HEK293 (cell line): ENCODE measurements around the gene CFAP73.

Experiments used
- CTCF ChIP-seq: fragments of 450-650 bp; formaldehyde crosslinking; IDR thresholded peaks from 2 replicates; pipeline ENCODE4 v1.5.1; 2016; ENCODE audit warnings: missing biosample characterization, missing genetic modification characterization
- GLI4 ChIP-seq: fragments of 450-650 bp; formaldehyde crosslinking; IDR thresholded peaks from 2 replicates; pipeline ENCODE4 v1.5.1; 2016; ENCODE audit warnings: missing biosample characterization, missing genetic modification characterization
- TF ChIP-seq, protein P1 (sequence below): fragments of 450-650 bp; formaldehyde crosslinking; IDR thresholded peaks from 2 replicates; pipeline ENCODE4 v1.5.1; 2016; ENCODE audit warnings: missing biosample characterization, missing genetic modification characterization

- TF ChIP-seq, protein P1, sequence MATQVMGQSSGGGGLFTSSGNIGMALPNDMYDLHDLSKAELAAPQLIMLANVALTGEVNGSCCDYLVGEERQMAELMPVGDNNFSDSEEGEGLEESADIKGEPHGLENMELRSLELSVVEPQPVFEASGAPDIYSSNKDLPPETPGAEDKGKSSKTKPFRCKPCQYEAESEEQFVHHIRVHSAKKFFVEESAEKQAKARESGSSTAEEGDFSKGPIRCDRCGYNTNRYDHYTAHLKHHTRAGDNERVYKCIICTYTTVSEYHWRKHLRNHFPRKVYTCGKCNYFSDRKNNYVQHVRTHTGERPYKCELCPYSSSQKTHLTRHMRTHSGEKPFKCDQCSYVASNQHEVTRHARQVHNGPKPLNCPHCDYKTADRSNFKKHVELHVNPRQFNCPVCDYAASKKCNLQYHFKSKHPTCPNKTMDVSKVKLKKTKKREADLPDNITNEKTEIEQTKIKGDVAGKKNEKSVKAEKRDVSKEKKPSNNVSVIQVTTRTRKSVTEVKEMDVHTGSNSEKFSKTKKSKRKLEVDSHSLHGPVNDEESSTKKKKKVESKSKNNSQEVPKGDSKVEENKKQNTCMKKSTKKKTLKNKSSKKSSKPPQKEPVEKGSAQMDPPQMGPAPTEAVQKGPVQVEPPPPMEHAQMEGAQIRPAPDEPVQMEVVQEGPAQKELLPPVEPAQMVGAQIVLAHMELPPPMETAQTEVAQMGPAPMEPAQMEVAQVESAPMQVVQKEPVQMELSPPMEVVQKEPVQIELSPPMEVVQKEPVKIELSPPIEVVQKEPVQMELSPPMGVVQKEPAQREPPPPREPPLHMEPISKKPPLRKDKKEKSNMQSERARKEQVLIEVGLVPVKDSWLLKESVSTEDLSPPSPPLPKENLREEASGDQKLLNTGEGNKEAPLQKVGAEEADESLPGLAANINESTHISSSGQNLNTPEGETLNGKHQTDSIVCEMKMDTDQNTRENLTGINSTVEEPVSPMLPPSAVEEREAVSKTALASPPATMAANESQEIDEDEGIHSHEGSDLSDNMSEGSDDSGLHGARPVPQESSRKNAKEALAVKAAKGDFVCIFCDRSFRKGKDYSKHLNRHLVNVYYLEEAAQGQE (tag by site-specific recombination): no peak
- TF ChIP-seq CTCF (tag by site-specific recombination) (no peak), GLI4 (tag by site-specific recombination) (no peak)
These were observed 4.9 kb downstream of the CFAP73 start for GRCh38 chr12:113154351-113154973.
